ENCODE data around the gene CENPK. TPM values are rescaled to one million over a fixed set of nuclear protein-coding genes. Genes with fewer than 3 reads are reported as not detected.
A peak's percentile ranks its signal among the peaks of the same experiment; 100 is the strongest.
"Not testable (repeated sequence)": the region's sequence is repeated elsewhere in the genome, so short reads cannot be mapped to it uniquely, and the experiment has no call there.

The CENPK gene
- total RNA-seq, 6 experiments from 2014 or later = 12.0 to 24.0 (median 19.4) TPM

GRCh38 chr5:65508978-65509377 lies 54.0 kb downstream of the CENPK start:
- H3K36me3 Mint-ChIP-seq (ENCODE audit: low read depth) = no peaks in the 10 kb centered on the region
- no peaks in the 10 kb centered on the region for H3K9me3 Mint-ChIP-seq
- H3K4me1 Mint-ChIP-seq (ENCODE audit: low read depth) = peaks cover 50% of the 10 kb centered on the region
- no peak overlapping the region for H3K4me3 Mint-ChIP-seq
- TF ChIP-seq CTCF (IDR thresholded peaks at IDR 0.05) = no peak
- H3K27ac Mint-ChIP-seq = peak overlapping the region; percentile 19; the same call in 1 of the 2 replicates
- DNase-seq = peak; percentile 8
- no peaks in the 10 kb centered on the region for H3K27me3 Mint-ChIP-seq (ENCODE audit: insufficient read depth)

GRCh38 chr5:65506961-65507360 lies 56.0 kb downstream of the CENPK start:
- H3K4me3 Mint-ChIP-seq = no peak overlapping the region
- H3K9me3 Mint-ChIP-seq = no peaks in the 10 kb centered on the region
- H3K27ac Mint-ChIP-seq = peak overlapping the region; percentile 1
- DNase-seq = peak; percentile 43
- peaks cover 4% of the 10 kb centered on the region for H3K36me3 Mint-ChIP-seq (ENCODE audit: low read depth)
- TF ChIP-seq CTCF (IDR thresholded peaks at IDR 0.05) = no peak
- H3K4me1 Mint-ChIP-seq (ENCODE audit: low read depth) = peaks cover 32% of the 10 kb centered on the region
- no peaks in the 10 kb centered on the region for H3K27me3 Mint-ChIP-seq (ENCODE audit: insufficient read depth)

GRCh38 chr5:65489119-65489518 lies 73.8 kb downstream of the CENPK start:
- no peak for DNase-seq
- Mint-ChIP-seq H3K4me3 (no peak overlapping the region), H3K27me3 (ENCODE audit: insufficient read depth) (peaks cover 1% of the 10 kb centered on the region; the same call in 1 of the 2 replicates), H3K4me1 (ENCODE audit: low read depth) (no peaks in the 10 kb centered on the region), H3K9me3 (no peaks in the 10 kb centered on the region), H3K27ac (no peak overlapping the region), H3K36me3 (ENCODE audit: low read depth) (peaks cover 5% of the 10 kb centered on the region; the same call in 1 of the 2 replicates)
- TF ChIP-seq CTCF (IDR thresholded peaks at IDR 0.05) = no peak

GRCh38 chr5:65488038-65488687 lies 74.8 kb downstream of the CENPK start:
- H3K27me3 Mint-ChIP-seq (ENCODE audit: insufficient read depth); H3K36me3 Mint-ChIP-seq (ENCODE audit: low read depth); DNase-seq; H3K4me3 Mint-ChIP-seq; H3K27ac Mint-ChIP-seq; H3K9me3 Mint-ChIP-seq; H3K4me1 Mint-ChIP-seq (ENCODE audit: low read depth): not testable (repeated sequence)
- TF ChIP-seq CTCF (IDR thresholded peaks at IDR 0.05) = peak; percentile 53

GRCh38 chr5:65486803-65487202 lies 76.2 kb downstream of the CENPK start:
- H3K4me1 Mint-ChIP-seq (ENCODE audit: low read depth); H3K9me3 Mint-ChIP-seq; DNase-seq; H3K4me3 Mint-ChIP-seq; H3K36me3 Mint-ChIP-seq (ENCODE audit: low read depth); H3K27me3 Mint-ChIP-seq (ENCODE audit: insufficient read depth); H3K27ac Mint-ChIP-seq: not testable (repeated sequence)

GRCh38 chr5:65485405-65485804 lies 77.6 kb downstream of the CENPK start:
- DNase-seq = no peak
- H3K36me3 Mint-ChIP-seq (ENCODE audit: low read depth) = peaks cover 5% of the 10 kb centered on the region; the same call in 1 of the 2 replicates
- peaks cover 7% of the 10 kb centered on the region for H3K4me1 Mint-ChIP-seq (ENCODE audit: low read depth)
- H3K4me3 Mint-ChIP-seq = no peak overlapping the region
- no peak for TF ChIP-seq CTCF (IDR thresholded peaks at IDR 0.05)
- H3K9me3 Mint-ChIP-seq = no peaks in the 10 kb centered on the region
- no peak overlapping the region for H3K27ac Mint-ChIP-seq
- peaks cover 1% of the 10 kb centered on the region; the same call in 1 of the 2 replicates for H3K27me3 Mint-ChIP-seq (ENCODE audit: insufficient read depth)
